DMS114 treated with DMSO at 0.1 percent for 48 hours (cell line): Measurements from ENCODE around the gene ADRA2B.

Source experiments
- DNase-seq: peaks from one replicate; lab custom pipeline; 2025; ENCODE audit not compliant: unreplicated experiment; lab: John Stamatoyannopoulos, UW

Gene ADRA2B

GRCh38 chr2:96119389-96119751 is 3.0 kb upstream of the ADRA2B start:
- DNase-seq = no peak

- no peak for DNase-seq
These were observed 2.5 kb upstream of the ADRA2B start for GRCh38 chr2:96118698-96119388.

- DNase-seq = no peak
These were observed 1.6 kb upstream of the ADRA2B start for GRCh38 chr2:96117701-96118588.

GRCh38 chr2:96116879-96117533 is 635 bp upstream of the ADRA2B start:
- DNase-seq = no peak

GRCh38 chr2:96115631-96116423 is 544 bp downstream of the ADRA2B start:
- DNase-seq = no peak

- DNase-seq = no peak
These were observed 1.3 kb downstream of the ADRA2B start for GRCh38 chr2:96114903-96115581.

- no peak for DNase-seq
These were observed 1.8 kb downstream of the ADRA2B start for GRCh38 chr2:96114546-96114902.

GRCh38 chr2:96113951-96114350 is 2.4 kb downstream of the ADRA2B start:
- no peak for DNase-seq

- no peak for DNase-seq
These were observed 3.0 kb downstream of the ADRA2B start for GRCh38 chr2:96113367-96113677.

GRCh38 chr2:96112501-96113366 is 3.6 kb downstream of the ADRA2B start:
- no peak for DNase-seq

GRCh38 chr2:96111823-96112500 is 4.4 kb downstream of the ADRA2B start:
- DNase-seq = no peak

- DNase-seq = no peak
These were observed 5.1 kb downstream of the ADRA2B start for GRCh38 chr2:96111257-96111640.

GRCh38 chr2:96110621-96111256 is 5.6 kb downstream of the ADRA2B start:
- no peak for DNase-seq

- no peak for DNase-seq
These were observed 6.3 kb downstream of the ADRA2B start for GRCh38 chr2:96109931-96110511.

GRCh38 chr2:96109361-96109680 is 7.0 kb downstream of the ADRA2B start:
- no peak for DNase-seq

- DNase-seq = no peak
These were observed 7.6 kb downstream of the ADRA2B start for GRCh38 chr2:96108541-96109360.

- DNase-seq = no peak
These were observed 8.2 kb downstream of the ADRA2B start for GRCh38 chr2:96108151-96108540.

- DNase-seq = no peak
These were observed 8.7 kb downstream of the ADRA2B start for GRCh38 chr2:96107708-96108065.
